ENCODE data around the gene HNRNPU.
A peak's percentile ranks its signal among the peaks of the same experiment; 100 is the strongest.

DNA sequence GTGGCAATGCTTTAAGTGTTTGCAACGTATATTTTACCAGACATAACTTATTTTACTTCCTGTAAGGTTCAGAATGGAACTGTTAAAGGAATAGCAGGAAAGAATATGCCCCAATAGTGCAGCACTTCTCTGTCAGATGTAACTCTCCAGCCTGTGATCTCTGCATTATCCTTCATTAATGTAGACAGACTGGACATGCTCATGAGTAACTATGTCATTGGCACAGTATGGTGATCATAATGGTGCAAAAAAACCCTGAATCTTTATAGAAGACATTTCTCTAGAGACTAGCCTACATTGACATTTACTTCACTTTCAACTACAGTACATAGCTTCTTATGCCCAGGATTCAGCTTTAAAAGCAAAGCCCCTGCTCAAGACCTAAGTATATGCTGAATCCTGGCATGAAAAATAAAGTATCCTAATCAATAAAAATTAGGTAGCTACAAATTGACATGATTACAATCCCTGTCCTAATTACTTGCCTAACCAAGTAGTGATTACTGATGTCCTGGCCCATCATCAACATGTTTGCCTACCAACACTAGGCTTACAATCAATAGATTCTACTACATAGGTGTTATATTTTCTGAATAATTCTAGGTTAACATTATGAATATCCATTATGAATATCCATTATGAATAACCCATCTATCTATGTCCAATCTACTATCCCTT is 15.0 kb downstream of the HNRNPU start:
- peak in 1 of 3 donors; percentile 18 for TF ChIP-seq POLR2AphosphoS5 (IDR thresholded peaks at IDR 0.05)
- TF ChIP-seq, protein P1, sequence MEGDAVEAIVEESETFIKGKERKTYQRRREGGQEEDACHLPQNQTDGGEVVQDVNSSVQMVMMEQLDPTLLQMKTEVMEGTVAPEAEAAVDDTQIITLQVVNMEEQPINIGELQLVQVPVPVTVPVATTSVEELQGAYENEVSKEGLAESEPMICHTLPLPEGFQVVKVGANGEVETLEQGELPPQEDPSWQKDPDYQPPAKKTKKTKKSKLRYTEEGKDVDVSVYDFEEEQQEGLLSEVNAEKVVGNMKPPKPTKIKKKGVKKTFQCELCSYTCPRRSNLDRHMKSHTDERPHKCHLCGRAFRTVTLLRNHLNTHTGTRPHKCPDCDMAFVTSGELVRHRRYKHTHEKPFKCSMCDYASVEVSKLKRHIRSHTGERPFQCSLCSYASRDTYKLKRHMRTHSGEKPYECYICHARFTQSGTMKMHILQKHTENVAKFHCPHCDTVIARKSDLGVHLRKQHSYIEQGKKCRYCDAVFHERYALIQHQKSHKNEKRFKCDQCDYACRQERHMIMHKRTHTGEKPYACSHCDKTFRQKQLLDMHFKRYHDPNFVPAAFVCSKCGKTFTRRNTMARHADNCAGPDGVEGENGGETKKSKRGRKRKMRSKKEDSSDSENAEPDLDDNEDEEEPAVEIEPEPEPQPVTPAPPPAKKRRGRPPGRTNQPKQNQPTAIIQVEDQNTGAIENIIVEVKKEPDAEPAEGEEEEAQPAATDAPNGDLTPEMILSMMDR (IDR thresholded peaks at IDR 0.05 in 8 of 11, conservative IDR thresholded peaks at IDR 0.05 in 3 of 11): no peak

All from spleen (tissue), 7 donors.